NOMO-1 treated with dmso at 0.1 percent for 144 hours (cell line): Measurements from ENCODE around the gene TMEM62.

Source experiments
- DNase-seq: peaks from one replicate; lab custom pipeline; 2025; ENCODE audit not compliant: unreplicated experiment; lab: John Stamatoyannopoulos, UW

TMEM62 gene

GRCh38 chr15:43133430-43134156, at the start of gene TMEM62:
TMEM62 (plus strand) TSS chr15:43133586; CDS start chr15:43133803, 217 bp downstream.
- DNase-seq: peak; percentile 81

DNA sequence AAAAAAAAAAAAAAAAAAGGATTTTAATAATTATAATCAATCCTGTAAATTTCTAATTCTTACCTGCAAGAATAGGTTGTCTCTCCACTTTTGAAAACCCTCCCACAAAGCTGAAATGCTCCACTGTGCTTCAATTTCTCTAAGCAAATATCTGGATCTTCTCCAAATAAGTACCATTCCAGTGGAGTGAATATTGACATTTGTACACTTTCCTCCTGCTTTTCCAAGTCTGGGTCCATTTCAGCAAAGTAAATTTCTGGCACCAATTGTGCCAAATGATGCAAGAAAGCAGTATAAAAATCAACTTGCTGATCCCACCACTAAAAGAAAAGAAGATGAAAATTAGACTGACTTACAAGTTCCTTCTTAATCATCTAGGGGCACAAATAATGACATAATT, 47.5 kb upstream of the TMEM62 start:
- DNase-seq: no peak

GRCh38 chr15:43086551-43086950, 46.8 kb upstream of the TMEM62 start:
- DNase-seq: no peak

GRCh38 chr15:43091859-43092258, 41.5 kb upstream of the TMEM62 start:
- DNase-seq: no peak

DNA sequence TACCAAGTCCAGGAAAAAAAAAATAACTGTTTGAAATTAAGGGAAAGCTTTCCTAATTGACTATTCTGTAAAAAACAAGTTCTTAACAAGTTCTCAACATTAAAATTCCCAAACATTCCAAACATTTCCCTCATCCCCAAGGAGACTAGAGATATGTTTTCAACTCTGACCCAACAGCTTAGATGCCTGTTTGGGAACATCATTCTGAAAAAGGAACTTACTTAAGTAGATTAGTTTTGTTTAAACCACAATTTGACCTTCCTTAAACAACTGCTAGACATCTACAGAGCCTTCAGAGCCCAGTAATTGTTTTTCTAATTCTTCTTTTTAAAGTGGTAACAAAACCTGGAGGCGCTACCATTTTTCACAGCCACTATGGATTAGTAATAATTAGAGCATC, 40.4 kb upstream of the TMEM62 start:
- DNase-seq: peak; percentile 30

DNA sequence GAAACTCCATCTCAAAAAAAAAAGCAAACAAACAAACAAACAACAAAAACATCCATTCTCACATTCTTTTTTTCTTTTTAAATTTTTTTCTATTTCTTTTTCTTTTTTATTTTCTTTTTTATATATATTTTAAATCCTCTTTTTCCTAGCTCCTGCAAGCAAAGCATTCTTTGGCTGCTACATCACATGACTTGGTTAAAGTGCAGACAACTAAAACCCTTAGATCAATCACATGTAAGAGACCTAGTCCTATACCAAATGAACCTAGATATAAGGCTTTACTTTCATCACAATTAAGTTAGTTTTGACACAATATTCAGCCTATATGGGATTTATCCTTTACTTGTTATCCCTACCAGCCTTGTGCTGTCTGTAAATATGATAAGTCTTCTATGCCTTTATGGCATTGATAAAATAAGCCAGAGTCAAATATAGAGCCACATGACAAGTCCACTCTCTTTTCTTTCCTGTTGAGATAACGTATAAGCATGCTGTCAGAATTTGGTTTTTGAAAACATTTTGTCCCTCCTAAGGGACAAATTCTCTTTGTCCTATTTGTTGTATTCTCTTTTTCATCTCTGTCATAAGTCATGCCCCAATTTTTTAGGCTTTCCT, 38.9 kb upstream of the TMEM62 start:
- no peak for DNase-seq

DNA sequence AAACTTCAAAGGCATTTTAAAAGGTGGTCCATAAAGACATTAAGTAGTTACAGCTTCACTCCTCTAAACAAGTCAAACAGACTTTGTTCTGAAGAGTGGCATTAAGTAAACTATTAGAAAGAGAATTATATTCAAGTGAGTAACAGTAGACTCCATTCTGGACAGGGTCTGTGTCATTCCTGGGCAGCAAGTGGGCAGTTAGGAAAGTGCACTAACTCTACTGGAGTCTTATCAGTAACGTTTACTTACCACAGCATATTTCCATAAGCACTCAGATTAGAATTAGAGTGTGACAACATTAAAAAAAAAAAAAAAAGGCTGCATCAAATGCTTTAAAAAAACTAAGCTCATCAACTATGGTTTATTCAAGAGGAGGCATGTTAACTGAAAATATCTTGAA, 38.1 kb upstream of the TMEM62 start:
- DNase-seq: no peak

DNA sequence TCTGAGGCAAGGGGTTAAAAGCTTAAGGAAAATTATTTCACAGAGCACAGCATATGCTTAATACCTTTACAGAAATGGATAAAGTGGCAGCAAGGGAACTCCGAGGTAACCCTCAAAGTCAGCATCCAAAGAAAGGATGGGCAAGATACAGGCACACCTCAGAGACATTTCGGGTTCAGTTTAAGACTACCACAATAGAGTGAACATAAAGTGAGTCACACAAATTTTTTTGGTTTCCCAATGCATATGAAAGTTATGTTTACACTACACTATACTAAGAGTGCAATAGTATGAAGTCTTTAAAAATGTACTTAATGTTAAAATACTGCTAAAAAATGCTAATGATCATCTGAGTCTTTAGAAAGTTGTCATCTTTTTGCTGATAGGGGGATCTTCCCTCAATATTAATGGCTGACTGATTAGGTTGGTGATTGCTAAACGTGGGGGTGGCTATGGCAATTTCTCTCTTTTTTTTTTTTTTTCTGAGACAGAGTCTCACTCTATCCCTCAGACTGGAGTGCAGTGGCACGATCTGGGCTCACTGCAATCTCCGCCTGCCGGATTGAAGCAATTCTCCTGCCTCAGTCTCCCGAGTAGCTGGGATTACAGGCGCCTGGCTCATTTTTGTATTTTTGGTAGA, 37.6 kb upstream of the TMEM62 start:
- DNase-seq: no peak

GRCh38 chr15:43096411-43096810, 37.0 kb upstream of the TMEM62 start:
- no peak for DNase-seq

DNA sequence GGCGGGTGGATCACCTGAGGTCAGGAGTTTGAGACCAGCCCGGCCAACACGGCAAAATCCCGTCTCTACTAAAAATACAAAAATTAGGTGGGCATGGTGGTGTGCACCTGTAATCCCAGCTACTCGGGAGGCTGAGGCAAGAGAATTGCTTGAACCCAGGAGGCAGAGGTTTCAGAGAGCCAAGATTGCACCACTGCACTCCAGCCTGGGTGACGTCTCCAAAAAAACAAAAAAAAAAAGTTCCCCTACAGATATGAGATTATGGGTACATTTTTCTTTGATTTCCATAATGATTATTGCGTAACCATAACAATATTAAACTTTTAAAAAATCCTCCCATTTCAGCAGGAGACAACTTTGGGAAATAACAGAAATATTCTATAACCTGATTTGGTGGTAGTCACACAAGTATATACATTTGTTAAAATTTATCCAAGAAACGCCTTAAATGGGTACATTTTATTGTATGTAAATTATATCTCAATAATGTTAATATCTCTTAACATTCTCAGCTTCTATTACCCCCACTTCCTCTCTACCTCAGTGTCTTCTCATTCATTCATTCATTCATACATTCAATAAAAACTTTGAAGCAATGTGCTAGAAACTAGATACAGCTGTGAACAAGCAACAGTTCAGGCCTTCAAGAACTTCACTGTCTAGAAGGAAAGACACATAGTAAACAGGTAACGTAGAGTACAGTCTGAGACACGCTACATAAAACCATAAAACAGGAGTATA, 34.1 kb upstream of the TMEM62 start:
- DNase-seq: no peak

GRCh38 chr15:43100971-43101370, 32.4 kb upstream of the TMEM62 start:
- no peak for DNase-seq

DNA sequence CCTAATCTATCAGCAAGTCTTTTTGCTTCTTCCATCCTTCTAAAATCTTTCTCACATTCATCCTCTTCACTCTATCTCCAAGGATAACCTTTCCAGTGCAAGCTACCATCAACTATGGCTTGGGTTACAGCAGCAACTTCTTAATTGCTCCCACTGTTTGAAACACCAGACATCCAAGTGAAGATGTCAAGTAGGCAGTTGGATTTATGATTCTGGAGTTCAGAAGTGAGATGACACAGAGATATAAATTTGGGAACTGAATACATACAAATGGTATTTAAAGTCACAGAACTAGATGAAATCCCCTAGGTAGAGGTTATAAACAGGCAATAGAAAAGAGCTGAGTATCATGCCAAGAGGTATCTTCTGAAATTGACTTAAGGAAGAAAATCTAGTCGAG, 31.2 kb upstream of the TMEM62 start:
- no peak for DNase-seq

- no peak for DNase-seq
Measured at GRCh38 chr15:43103907-43104306, 29.5 kb upstream of the TMEM62 start.

DNA sequence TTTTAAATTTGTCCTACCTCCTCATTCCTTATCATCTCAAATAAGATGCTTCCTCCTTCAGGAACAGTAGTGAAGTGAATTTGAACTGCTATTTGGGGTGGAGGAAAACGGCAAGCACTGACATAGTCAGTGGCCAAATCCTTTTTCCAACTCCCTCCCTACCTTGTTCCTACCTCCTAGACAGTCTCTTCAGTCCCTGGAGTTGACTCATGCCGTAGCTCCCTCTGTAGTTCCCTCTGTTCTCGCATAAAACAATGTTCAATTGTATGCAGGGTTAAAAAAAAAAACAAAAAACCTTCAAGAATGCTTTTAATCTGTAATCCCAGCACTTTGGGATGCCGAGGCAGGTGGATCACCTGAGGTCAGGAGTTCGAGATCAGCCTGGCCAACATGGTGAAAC, 29.0 kb upstream of the TMEM62 start:
- DNase-seq: no peak

DNA sequence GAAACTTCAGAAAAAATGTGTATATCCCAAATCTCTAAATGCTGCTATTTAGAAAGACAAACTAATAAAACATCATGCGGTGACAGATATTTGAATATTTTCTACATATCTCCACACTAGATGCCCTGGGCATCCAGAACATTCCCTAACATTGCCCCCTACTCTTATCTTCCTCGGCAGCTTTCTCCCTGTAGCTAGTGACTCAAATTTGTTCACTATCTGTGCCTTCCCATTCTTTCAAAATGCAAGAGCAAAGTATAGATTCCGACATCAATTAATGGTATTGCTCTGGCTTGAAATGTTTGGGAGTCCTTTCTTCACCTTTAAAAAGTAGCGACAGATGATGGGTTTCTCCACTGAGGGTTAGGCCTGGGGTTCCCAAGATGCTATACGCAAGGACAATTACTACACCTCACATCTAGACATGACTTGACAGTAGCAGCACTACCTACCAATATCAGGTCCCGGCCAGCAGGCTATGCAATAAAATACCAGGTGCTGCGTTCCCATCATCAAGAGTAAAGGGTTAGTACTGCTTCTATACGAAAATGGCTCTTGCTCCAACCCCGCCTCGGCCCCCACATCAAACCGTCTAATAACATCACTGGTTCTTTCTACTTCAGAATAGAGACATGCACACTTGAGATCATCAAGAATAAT, 28.2 kb upstream of the TMEM62 start:
- no peak for DNase-seq

DNA sequence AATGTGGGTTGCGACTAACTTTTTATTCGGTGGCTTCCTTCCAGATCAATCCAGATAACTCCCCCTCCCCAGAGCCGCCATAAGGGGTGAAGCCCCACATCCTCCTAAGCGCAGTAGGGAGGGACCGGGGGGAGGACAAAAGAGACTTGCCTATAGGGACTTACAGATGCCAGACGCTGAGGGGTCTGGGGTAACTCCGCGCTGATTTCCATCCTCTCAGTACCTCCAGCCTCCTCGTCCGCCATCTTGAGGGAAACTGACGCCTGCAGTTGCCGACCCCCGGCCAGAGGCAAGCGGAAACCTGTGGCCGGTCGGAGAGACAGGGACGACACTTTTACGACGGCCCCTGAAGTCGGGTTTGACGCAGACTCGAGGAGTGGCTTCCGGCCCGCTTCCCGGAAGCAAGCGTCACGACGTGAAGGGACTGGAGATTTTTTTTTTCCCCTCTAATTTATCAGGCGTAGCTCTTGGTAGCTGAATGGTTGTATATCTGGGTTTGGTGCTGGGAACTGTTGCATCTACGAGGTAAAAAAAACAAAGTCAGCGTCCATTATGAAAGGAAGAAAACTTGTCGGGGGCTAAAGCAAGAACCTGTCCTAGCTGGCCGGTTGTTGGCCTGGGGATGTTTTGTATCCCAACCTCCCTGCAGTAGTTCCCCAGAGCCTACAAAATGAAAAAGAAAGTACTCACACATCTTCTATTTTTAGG, 27.5 kb upstream of the TMEM62 start, which contains the start of gene UBR1:
Gene UBR1 (minus strand): TSS at position 261 of the 708 bp plus-strand sequence. CDS start 16 bp downstream, at position 245.
- peak; percentile 85 for DNase-seq

DNA sequence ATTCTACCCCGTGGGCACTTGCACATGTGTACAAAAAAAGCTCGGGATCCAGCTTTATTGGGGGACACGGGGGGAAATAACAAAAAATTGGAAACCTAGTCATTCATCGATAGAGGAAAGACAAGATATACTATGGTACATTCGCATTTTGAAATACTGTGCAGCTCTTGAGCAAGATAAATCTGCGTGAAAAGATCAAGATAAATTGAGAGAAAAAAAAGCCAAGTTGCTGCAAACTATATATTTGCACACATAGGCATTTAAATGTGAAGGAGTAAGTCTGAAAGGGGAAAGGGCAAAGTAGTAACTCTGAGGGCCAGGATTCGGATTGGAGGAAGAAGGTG, 26.9 kb upstream of the TMEM62 start:
- no peak for DNase-seq

GRCh38 chr15:43107751-43108150, 25.6 kb upstream of the TMEM62 start:
- DNase-seq: no peak

DNA sequence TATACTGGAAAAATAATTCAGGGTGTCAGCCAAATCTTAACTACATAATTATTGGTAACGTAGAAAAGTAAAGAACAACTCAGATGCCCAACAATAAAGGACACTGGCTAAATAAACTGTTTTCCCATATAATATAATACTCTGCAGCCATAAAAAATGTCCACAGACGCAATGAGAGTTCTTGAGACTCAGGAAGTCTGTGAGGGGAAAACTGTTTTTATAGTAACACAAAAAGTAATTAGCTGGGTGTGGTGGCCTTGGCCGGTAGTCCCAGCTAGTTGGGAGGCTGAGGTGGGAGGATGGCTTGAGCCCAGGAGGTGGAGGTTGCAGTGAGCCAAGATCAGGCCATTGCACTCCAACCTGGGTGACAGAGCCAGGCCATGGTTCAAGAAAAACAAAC, 22.0 kb upstream of the TMEM62 start:
- no peak for DNase-seq

DNA sequence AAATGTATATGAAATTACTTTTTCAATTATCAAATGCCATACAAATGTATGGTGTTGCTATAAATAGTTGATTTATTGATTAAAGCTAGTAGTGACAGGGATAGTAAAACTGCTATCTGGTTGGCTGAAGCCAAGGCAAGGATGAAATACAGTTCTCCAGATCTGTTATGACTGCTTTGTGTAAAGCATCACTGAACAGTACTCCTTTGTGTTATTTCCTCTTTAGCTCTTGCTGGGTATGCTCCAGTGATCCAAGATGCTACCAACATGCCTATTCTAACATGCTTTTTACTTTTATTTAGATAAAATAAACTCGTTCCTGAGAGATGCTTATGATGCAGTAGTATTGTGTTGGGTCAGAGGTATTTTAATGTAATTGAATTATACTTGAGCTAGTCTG, 15.1 kb upstream of the TMEM62 start:
- no peak for DNase-seq

DNA sequence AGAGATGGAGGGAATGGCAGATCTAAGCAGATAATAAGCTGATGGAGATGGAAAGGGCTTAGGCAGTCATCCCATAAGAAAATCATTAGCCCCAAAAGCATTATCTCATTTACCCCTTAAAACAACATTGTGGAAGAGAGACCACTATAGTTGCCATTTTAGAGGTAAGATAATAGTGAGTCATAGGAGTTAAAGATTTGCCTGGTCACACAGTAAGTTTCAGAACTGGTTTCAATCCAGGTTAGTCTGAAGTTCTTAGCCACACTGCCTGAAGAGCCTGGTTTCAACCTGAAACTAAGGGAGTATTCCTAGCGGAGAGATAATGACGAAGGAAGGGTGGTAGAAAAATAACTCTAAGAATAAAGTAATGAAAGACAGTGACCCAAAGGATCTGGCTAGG, 14.6 kb upstream of the TMEM62 start:
- DNase-seq: no peak
